Heart right ventricle (tissue), 16 donors: ENCODE data around the gene ALPP. TPM values are rescaled to one million over a fixed set of nuclear protein-coding genes. Genes with fewer than 3 reads are reported as not detected.

Experiments
- ATAC-seq, 8 donors: fragments of 200-7000 bp; cut with Tn5 transposase; one replicate each; pipeline ENCODE4 v1.9.1; 2020; ENCODE audit warnings: mild to moderate bottlenecking in 8 of 8, moderate library complexity in 8 of 8, moderate number of reproducible peaks in 1 of 8
- DNase-seq, 2 donors: peaks; one replicate each; pipeline ENCODE4 v3.0.0-alpha.2; 2020
- H3K27ac ChIP-seq, 10 donors: fragments of 200-600 bp; sonication (generic) in 2 of 10; one replicate each; pipeline versions ENCODE4 v1.5.0 to v1.8.0; 2020 to 2022; ENCODE audit warnings: mild to moderate bottlenecking in 3 of 10
- H3K27me3 ChIP-seq, 7 donors: fragments of 200-600 bp; one replicate each; pipeline ENCODE4 v1.8.0; 2021 to 2022; ENCODE audit warnings: mild to moderate bottlenecking in 2 of 7
- H3K36me3 ChIP-seq, 9 donors: fragments of 200-600 bp; sonication (generic) in 1 of 9; one replicate each; pipeline versions ENCODE4 v1.5.0 to v1.8.0; 2020 to 2022; ENCODE audit warnings: mild to moderate bottlenecking in 2 of 9
- H3K4me1 ChIP-seq, 9 donors: fragments of 200-600 bp; sonication (generic) in 1 of 9; one replicate each; pipeline versions ENCODE4 v1.5.0 to v1.8.0; 2020 to 2022; ENCODE audit warnings: mild to moderate bottlenecking in 4 of 9
- H3K4me3 ChIP-seq, 10 donors: fragments of 200-600 bp; sonication (generic) in 2 of 10; one replicate each; pipeline versions ENCODE4 v1.5.0 to v1.8.0; 2020 to 2022; ENCODE audit warnings: mild to moderate bottlenecking in 7 of 10, moderate library complexity in 2 of 10
- H3K9me3 ChIP-seq, 11 donors: fragments of 200-600 bp in 10 of 11; sonication (generic) in 2 of 11; one replicate each; pipeline versions ENCODE4 v1.5.0 to v1.8.0; 2013 to 2022; ENCODE audit warnings: mild to moderate bottlenecking in 2 of 11, control low read depth in 1 of 11, moderate library complexity in 1 of 11
- CTCF ChIP-seq, 9 donors: fragments of 200-600 bp; sonication (generic) in 2 of 9; IDR thresholded peaks; one replicate each; pipeline versions ENCODE4 v1.5.0 to v1.8.0; 2021 to 2022; ENCODE audit warnings: antibody characterized with exemption in 9 of 9, mild to moderate bottlenecking in 5 of 9, moderate library complexity in 1 of 9
- WGBS, 2 donors: extraction: QIAGEN DNeasy Blood & Tissue Kit; methylation state at CpG; one replicate each; pipeline ENCODE4 v1.1.7; 2013; ENCODE audit warnings: inconsistent platforms in 1 of 2; 5-methylcytosine and 5-hydroxymethylcytosine counted together
- intact Hi-C, 10 donors: fragments of 100-400 bp; cut with DNase I; formaldehyde crosslinking; loops; one replicate each; pipeline versions ENCODE4 v1.11.1 to v1.14.2; 2022
- polyA plus RNA-seq, 2 donors: library from polyadenylated mRNA; stranded (reverse); fragments of 200-250 nt; gene quantifications; one replicate each; pipeline ENCODE4 v1.2.3, GENCODE V29; 2013
- total RNA-seq, 10 donors: library from RNA; stranded (reverse); fragmentation: NEBNext Ultra II Directional in 3 of 10; extraction: Animal tissue kit (Norgen Biotek cat#: 25700) in 3 of 10; gene quantifications; one replicate each; pipeline versions ENCODE4 v1.2.1 to v1.2.4, GENCODE V29; 2021 to 2023
- donor health status: Arrhythmogenic right ventricular cardiomyopathy.
- donor health status: ischemic (EF 13 %, LVEDD 7.1; RV severe dilation, severe dysfunction).
- donor health status: healthy with polysubstance abuse.
- donor health status: DM: no; HTN: yes; CAD: no.
- donor health status: DM: no; HTN: no; CAD: no.
- donor health status: ischemic (EF 25% LVEDD 6.9; RV normal size, moderate dysfunction).
- donor health status: ischemic (EF 25% LVEDD 5.7; RV mildly dilated, moderate dysfunction).
- donor health status: healthy.
- donor health status: DM: yes; HTN: yes; CAD: no.
- donor health status: Ischemic cardiomyopathy.
- donor health status: ischemic (EF 35%, LVEDD 5.7; RV mildly dilated, moderate dysfunction).
- donor health status: nonischemic (EF 11% LVEDD 7.7; RV severe dilation, severe dysfunction).
- donor health status: DM: yes; HTN: yes; CAD: no.
- donor health status: PGD.
- donor health status: ischemic (EF 29% LVEDD 5.4; RV normal size, mild dysfunction).
- donor health status: nonischemic (EF 23%, LVEDD 6.1; RV moderate dilation, normal function).

ALPP gene
- total and polyA plus RNA-seq, 12 donors = not detected

- TF ChIP-seq CTCF (IDR thresholded peaks at IDR 0.05) = no peak
These were observed 36.8 kb upstream of the ALPP start for GRCh38 chr2:232341739-232342126.

GRCh38 chr2:232342635-232343565 is 35.7 kb upstream of the ALPP start:
- WGBS, 2 donors = 77 to 79% methylated on average over 19 of the region's 19 CpGs
- H3K4me3 ChIP-seq = no peak overlapping the region
- H3K36me3 ChIP-seq = no peaks in the 10 kb centered on the region
- H3K4me1 ChIP-seq = no peaks in the 10 kb centered on the region
- intact Hi-C loops = loop anchor here in 1 of 10 donors (5.0 kb wide), 1 partner anchor 94 kb away; no protein-coding TSS in a partner anchor
- no peaks in the 10 kb centered on the region for H3K9me3 ChIP-seq
- peaks cover 0 to 11% (median 0%) of the 10 kb centered on the region in 7 donors for H3K27me3 ChIP-seq
- TF ChIP-seq CTCF (IDR thresholded peaks at IDR 0.05) = no peak
- DNase-seq (no peak), ATAC-seq (no peak)
- no peak overlapping the region for H3K27ac ChIP-seq

More at GRCh38 chr2:232341739-232342126, 36.8 kb upstream of the ALPP start:
- H3K27me3 ChIP-seq = no peaks in the 10 kb centered on the region
- no peaks in the 10 kb centered on the region for H3K4me1 ChIP-seq
- H3K27ac ChIP-seq = no peak overlapping the region
- DNase-seq = no peak
- no peaks in the 10 kb centered on the region for H3K9me3 ChIP-seq
- H3K36me3 ChIP-seq = peaks cover 0 to 5% (median 0%) of the 10 kb centered on the region in 9 donors
- intact Hi-C loops = loop anchor here in 1 of 10 donors (5.0 kb wide), 1 partner anchor 96 kb away; no protein-coding TSS in a partner anchor
- ATAC-seq = no peak
- WGBS, 2 donors = 95 to 97% methylated on average over 4 of the region's 4 CpGs
- no peak overlapping the region for H3K4me3 ChIP-seq

- DNase-seq = no peak
These were observed 34.7 kb upstream of the ALPP start for GRCh38 chr2:232343821-232344220.

More at GRCh38 chr2:232343821-232344220, 34.7 kb upstream of the ALPP start:
- no peak for TF ChIP-seq CTCF (IDR thresholded peaks at IDR 0.05)
- Histone ChIP-seq H3K4me3 (no peak overlapping the region), H3K36me3 (no peaks in the 10 kb centered on the region), H3K4me1 (no peaks in the 10 kb centered on the region), H3K9me3 (no peaks in the 10 kb centered on the region), H3K27me3 (peaks cover 0 to 20% (median under 1%) of the 10 kb centered on the region in 7 donors), H3K27ac (no peak overlapping the region)
- WGBS, 2 donors = 71 to 76% methylated on average over 6 of the region's 6 CpGs
- no peak for ATAC-seq
- intact Hi-C loops = loop anchor here in 1 of 10 donors (5.0 kb wide), 1 partner anchor 93 kb away; no protein-coding TSS in a partner anchor
